RPMI7951 (cell line): ENCODE data around the gene INPP4B. TPM values are rescaled to one million over a fixed set of nuclear protein-coding genes. Genes with fewer than 3 reads are reported as not detected.

Experiments used
- DNase-seq: peaks from one replicate; pipeline ENCODE4 v3.0.0-alpha.2; 2012; ENCODE audit warnings: low read depth
- total RNA-seq: library from RNA; depleted of rRNA; stranded (reverse); fragments of >200 nt; shearing (Covaris generic); gene quantifications from 2 replicates; pipeline ENCODE4 v1.2.3, GENCODE V29; 2014

INPP4B gene
- total RNA-seq, 1 experiment from 2014 or later: 11.7 TPM

DNA sequence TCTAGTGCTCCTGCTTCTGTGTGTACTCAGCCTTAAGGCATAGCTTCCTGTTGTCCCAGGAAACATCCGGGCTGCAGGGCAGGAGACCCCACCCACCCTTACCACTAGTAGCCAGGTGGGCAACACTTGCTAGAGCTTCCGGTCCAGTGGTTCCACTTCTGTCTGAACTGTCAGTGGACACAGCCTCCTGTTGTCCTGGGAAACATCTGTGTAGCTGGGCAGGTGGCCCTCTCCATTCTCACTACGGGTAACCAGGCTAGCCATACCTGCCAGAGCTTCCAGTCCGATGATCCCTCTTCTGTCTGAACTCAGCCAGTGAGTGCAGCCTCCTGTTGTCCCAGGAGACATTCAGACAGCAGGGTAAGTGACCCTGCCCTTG lies 372.2 kb downstream of the INPP4B start:
- DNase-seq: no peak

DNA sequence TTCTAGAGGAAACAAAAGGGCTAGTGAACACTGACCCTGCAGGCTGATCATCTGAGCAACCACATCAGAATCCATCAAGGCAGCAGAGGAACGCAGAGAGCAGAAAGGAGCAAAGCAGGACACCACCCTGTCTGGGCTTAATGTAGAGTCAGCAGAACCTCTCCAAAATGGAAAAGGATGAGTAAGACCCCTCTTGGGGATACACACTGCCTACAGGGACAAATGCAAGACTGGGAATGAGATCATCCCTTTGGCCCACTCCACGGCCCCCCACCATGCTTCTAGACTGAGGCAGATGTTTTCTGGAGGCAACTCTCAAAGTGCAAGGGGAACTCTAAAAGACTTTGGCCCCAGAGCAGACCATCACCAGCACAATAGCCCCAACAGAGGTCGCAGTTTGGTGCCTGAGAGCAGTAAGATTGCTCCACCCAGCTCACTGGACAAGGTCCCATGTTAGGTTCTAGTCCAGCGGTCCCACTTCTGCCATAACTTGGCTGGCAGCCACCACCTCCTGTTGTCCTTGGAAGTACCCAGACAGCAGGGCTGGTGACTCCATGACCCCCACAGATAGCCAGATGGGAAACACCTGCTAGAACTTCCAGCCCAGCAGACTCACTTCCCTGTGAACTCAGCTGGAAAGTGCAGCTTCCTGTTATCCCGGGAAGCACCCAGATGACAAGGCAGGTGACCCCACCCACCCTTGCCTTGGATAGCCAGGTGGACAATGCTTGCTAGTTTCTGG lies 372.7 kb downstream of the INPP4B start:
- DNase-seq: no peak

DNA sequence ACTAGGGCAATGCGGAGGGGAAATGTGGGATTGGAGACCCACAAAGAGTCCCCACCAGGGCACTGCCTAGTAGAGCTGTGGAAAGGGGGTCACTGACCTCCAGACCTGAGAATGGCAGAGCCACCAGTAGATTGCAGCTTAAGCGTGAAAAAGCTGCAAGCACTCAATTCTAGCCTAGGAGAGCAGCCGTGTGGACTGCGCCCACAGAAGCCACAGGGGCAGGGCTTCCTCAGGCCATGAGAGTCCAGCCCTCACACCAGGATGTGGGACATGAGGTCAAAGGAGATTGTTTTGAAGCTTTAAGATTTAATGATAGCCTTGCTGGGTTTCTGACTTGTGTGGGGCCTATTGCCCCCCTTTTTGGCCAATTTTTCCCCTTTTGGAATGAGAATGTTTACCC lies 379.0 kb downstream of the INPP4B start:
- no peak for DNase-seq

DNA sequence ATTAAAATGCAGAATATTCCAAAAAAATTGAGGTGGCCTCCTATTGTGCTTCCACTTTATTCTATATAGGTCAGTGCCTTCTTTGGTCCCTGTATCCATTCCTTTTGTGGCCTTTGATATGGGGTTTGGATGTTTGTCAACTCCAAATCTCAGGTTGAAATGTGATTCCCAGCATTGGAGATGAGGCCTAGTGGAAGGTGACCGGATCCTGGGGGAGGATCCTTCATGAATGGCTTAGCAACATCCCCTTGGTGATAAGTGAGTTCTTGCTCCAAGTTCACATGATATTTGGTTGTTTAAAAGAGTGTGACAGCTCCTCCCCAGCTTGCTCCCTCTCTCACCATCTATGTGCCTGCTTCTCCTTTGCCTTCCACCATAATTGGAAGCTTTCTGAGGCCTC lies 380.6 kb downstream of the INPP4B start:
- no peak for DNase-seq

DNA sequence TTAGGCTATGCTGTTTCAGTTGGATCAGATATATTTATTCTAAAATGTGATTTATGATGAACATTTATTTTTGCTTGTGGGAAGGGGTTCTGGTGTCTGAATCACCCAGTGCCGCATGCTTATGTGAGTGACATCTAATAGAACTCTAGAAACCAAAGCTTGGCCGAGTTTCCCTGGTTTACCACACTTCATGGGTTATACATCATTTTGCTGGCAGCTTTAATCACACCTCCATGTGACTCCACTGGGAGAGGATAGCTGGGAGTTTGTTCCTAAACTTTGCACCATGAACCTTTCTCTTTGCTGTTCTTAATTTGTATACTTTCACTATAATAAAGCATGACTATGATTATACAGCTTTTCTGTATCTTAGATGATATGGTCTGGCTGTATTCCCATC lies 382.9 kb downstream of the INPP4B start:
- DNase-seq: no peak

DNA sequence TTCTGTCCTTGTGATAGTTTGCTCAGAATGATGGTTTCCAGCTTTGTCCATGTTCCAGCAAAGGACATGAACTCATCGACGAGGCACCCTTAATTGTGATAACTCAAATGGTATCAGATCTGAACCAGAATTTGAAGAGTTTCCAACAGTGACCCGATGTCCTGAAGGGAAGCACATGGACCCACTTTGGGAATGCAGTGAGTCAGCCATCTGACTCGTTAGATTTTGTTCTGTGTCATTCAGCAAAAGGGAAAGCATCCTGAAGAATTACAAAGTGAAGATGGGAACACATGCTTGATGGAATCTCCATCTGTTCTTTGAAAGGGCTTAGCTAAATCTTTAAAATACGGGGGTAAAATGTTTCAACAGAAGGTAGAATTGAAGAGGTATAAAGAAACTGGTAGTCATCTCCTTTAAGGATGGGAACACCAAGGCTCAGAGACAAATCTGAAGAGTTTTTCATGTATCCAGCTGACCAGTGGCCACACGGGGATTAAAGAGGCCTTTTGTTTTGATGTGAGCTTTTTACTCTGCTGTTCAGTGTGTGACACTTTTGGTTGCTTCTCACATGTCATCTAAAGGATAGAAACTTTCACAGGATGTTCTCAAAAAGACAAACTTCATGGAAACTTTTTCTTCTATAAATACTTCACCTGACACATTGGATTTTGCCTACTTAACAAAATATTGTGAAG lies 393.8 kb downstream of the INPP4B start:
- DNase-seq: peak; percentile 54

DNA sequence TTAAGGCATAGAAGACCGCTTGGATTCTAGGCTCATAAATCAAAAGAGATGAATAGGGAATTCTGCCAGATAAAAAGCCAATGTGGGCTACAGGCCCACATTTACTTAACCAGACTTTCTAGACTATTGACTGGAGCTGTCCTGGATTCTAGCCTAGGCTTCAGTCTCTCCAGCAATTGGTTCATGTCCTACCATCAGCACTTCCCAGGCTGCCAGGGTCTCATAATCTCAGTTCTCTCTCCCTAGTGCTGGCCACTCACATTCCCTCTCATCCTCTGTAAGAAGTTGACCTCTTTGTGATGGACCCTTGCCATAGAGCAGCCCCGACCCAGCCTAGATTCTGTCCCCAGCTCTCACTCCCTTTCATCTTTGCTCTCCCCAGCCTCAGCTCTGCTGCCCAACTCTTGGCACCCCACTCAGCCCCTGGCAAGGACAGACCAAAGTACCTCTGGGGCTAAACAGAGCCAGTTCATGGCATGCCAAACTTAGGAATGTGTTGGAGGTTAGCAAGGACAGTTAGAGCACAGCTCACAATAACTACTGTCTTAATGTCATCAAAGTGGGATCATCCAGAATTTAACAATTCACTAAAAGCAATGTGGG lies 396.2 kb downstream of the INPP4B start:
- no peak for DNase-seq

DNA sequence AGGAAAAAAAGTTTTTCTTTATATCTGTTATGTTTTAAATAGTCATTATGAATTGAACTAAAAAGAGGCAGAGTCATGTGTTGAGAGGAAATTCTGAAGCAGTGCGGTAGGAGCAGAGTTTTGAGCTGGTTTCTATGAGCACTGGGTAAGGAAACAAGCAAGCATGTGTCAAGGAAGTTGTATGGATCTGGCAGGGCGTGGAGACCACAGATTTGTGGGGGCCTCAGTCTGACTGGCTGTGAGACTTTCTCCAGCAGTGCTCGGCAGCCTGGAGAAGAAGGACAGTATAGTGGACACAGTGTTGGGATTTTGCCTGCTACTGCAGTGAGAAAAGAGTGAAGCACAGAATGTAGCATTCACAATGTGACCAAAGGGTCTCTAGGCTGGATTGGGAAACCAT lies 399.1 kb downstream of the INPP4B start:
- DNase-seq: no peak

DNA sequence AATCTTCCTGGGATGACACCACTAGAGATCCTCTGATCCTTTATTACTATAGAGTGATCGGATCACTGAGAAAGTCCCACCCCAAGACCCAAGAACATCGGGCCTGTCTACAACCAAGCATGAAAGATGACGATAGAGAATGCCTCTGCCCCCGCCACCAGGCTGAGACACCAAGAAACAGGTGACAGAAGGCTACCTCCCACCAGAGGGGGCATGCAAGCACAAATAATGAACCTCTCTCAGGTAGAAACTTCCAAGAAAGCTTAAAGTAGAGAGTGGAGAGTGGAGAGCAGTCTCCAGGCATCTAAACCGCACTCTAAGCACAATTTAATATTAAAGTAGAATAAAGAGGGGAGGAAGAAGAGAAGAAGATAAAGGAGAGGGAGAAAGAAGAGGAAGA lies 402.6 kb downstream of the INPP4B start:
- no peak for DNase-seq

DNA sequence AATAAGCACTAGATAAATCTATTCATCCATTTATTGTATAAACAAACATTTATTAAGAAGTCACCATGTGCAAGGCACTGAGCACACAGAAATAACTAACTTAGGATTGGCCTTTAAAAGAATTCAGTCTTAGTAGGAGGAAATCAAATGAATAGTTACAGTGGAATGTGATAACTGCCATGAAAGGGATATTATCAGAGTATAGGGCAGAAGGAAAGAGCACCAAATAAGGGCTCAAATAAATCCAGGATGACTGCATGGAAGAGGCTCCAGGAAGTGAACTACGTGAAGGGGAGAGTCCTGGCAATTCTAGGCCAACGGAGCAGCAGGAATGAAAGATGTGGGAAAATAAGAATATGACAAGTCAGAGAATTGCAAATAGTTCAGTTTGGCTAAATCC lies 406.0 kb downstream of the INPP4B start:
- DNase-seq: no peak

DNA sequence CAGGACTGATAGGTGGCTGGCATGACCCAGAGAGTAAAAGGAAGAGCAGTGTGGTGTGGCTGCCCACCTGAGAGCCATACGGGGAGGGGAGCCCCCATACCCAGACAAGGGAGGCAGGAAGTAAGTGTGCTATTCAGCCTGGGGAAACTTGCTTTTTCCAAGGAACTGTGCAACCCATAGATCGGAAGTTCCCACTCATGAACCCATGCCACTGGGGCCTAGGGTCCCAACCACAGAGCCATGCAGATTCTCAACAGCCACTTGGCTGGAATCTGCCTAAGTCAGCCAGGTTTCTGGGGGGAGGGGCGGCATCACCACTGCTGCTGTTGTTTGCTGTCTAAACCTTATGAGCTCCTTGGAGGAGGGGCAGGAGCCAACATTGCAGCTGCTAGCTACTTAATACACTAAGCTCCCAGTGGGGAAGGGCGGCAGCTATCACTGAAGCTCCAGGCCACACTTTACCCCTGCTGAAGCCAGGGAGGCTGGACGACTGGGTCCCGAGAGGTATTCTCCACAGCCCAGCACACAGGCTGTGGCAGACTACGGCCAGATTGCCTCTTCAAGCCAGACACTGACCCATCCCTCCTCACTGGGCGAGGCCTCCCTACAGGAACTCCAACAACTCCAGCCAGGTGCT lies 410.4 kb downstream of the INPP4B start:
- no peak for DNase-seq

DNA sequence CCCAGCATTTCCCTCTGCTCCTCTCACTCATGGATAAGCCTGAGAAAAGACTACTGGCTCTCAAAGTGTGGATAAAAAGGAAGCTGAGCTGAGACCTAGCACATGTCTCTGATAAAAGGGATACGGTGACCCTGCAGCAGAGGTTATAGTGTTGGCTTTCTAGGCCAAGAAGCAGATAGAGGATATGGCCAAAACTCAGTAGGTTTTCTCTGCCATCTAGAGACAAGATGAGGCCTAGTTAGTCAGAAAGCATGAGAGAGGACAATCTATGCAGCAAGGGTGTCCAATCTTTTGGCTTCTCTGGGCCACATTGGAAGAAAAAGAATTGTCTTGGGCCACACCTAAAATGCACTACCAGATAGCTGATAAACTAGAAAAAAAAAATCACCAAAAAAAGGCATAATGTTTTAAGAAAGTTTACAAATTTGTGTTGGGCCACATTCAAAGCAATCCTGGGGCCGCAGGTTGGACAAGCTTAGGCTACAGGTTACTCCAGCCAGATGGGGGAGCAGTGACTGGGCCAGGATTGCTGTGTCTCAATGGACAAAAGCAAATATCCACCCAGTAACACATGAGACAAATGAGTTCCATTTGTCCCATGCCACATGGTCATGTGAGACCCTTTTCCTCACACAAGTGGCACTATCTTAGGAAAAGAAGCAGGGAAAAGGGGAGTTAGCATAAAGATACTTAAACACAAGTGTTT lies 411.4 kb downstream of the INPP4B start:
- no peak for DNase-seq

DNA sequence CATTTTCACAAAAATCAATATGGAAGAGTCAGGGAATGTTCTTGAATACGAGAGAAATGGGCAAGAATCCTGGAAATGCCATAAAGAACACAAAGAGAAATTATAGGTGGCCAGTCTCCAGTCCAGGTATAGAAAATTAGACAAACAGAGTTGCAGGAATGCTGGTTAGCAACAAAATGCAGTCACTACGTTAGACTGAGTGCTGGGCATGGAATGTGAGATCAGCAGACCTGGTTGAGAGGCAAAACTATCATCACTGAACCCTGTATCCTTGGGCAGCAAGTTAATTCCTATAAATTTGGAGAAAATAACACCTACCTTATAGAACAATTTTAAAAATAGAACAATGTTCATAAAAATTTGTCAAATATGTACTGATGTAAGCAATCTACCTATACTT lies 417.4 kb downstream of the INPP4B start:
- DNase-seq: no peak

DNA sequence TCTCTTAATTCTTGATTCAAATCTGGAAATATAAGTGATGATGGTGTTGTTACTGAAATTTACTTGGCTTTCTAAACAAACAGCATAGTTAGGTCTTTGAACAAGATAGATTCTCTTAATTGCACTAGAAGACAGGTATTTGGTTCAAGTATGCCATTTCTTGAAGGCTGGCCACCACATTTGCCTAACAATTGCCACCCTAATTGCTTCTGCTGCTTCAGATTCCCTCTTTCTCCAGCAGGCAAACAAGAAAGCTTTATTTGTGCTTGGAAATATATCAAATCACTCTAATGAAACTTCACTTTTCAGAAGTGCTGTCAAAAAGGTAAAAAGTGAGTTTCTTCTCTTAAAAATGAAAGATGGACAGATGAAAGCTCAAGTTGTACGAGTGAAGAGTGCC lies 418.6 kb downstream of the INPP4B start:
- no peak for DNase-seq

DNA sequence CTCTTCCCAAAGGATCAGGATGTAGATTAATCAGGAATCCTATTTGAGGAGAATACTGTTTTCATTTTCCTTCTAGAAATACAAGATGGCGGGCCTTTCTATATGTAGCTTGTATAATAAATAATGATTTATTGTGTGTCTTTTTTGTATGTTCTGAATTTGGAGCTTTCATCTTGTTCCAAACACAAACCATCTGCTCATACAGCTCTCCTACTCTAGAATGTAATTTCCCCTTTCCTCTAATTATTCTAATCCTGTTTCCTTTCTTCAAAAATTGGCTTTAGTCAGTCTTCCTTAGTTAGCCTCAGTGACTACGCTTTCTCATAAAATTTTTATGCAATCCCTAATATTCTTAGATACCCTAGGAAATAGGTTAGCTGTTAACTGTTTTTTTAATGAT lies 422.2 kb downstream of the INPP4B start:
- DNase-seq: no peak

DNA sequence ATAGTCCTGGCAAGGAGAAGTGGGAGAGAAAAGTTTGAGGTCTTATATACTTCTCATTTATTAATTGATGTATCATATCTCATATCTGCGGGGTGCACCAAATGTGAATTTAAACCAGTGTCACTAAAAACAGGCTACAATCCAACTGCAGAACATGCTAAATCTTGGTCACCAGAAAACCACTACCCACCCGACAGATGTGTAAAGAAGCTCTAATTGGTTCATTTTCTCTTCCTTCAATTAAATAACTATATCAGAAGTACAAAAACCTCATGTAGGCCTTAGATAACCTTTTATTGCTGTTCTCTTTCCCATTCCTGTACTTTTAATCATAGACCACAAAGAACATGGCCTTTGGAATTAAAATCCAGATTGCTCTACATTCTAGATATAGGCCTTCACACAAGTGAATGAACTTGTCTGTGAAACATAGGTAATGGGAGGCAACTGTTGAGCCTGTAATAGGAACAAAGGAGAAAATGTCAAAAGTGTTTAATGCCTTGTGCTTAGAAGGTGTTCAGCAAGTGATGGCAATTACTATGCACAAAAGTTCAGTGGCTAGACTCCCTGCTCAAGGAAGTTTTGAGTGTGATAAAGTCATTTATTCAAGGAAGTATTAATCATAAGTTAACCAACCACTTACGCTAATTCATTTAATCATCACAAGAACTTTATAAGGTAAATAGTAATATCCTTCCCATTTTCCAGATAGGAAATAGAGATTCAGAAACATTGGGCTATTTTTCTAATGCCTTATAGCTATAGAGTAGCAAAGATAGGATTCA lies 425.6 kb downstream of the INPP4B start:
- DNase-seq: no peak

DNA sequence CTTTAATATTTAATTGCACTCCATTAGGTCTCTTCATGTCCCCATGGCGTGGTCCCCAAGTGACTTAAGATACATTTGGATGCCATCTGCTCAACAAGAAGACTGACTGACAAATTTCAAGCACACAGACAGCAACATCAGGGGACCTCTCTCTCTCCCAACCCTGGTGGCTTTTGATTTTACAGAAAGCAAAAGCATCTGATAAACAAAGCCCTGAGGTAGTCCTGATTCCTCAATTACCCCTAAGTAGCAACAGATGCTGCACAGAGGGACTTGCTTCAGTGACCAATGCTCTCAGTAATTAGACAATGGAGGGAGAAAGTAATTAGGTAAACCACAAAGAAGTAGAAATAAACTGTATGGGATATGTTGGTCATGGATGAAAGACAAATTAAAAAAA lies 426.4 kb downstream of the INPP4B start:
- peak; percentile 41 for DNase-seq

DNA sequence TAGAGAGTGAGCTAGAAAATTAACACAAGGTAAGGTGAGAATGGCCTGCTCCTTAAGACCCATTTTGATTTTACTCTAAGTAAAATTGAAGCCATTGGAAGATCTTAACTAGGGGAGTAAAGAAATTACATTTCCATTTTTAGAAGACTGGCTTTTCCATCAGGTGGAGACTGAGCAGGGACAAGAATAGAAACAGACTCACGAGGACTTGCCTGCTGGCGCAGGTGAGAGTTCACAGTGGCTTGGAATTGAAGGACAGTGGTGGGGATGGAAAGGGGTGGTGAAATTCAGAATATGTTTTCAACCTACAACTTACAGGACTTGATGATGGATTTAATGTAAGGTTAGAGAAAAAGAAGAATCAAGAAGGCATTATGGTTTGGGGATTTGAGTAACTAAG lies 427.4 kb downstream of the INPP4B start:
- DNase-seq: no peak

DNA sequence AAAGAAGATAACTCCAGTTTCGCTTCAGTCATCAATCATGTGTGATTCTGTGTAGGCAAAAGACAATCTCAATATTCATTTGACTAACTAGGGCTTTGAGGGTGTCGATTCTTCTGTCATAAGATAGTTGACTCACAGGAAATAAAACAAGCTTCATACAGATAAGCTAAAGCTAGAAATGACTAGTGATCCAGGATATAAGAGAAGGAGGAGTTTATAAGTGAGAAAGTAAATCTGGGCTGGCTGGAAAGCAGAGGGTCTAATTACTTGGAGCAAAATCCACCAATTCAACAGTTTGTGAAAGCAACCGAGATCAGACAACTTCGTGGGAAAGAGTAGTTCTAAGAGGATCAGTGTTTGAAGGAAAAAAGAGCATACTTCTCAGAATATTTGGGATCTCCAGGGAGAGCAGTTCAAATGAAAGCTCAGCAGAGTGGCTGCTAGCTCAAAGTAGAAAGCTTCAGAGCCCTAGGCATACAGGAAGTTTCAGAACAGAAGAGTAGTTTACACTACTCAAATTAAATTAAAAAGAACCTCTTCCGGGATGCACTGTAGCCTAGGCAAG lies 429.3 kb downstream of the INPP4B start:
- peak; percentile 47 for DNase-seq

DNA sequence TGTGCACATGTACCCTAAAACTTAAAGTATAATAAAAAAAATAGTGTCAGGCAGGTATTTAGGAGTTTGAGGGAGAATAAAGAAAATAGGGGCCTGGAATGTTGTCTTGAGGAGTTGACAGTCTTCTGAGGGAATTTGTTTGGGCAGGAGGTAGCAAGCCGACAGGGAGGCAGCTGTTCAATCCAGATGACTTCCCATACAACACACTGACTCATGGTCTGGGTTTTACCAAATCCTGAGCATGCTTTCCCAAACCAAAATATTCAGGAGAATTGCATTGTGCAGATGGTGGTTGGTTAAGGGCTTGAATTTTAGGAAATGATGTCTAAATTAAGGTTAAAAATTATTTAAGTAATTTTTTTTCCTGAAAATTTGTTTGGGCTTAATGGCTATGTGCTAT lies 430.0 kb downstream of the INPP4B start:
- peak; percentile 68 for DNase-seq
